GM12878 (cell line): Measurements from ENCODE around the gene ACTG1. TPM values are rescaled to one million over a fixed set of nuclear protein-coding genes. Genes with fewer than 3 reads are reported as not detected.

Source experiments
- ATAC-seq: fragments of 200-7000 bp; cut with Tn5 transposase; 3 replicates; pipeline ENCODE4 v1.9.1; 2020; ENCODE audit warnings: mild to moderate bottlenecking, moderate library complexity
- BruUV-seq: library from RNA; stranded (reverse); fragments of 400-500 nt; replicated peaks from 2 replicates; lab custom pipeline; 2021; lab: Mats Ljungman, UMichigan
- CTCF ChIA-PET: fragments of 300-600 bp; sonication (Branson Sonifier 250); formaldehyde crosslinking; extraction: SDS; loops from one replicate; lab custom pipeline; 2021; ENCODE audit warnings: inconsistent platforms; lab: Yijun Ruan, JAX
- POLR2A ChIA-PET: fragments of 350-600 bp; formaldehyde crosslinking; extraction: SDS; loops from one replicate; lab custom pipeline; 2021; ENCODE audit warnings: inconsistent platforms; lab: Charles Lee
- RAD21 ChIA-PET: fragments of 300-600 bp; sonication (Branson Sonifier 250); formaldehyde crosslinking; loops from one replicate; lab custom pipeline; 2023; ENCODE audit warnings: antibody characterized with exemption; ENCODE audit not compliant: unreplicated experiment; lab: Charles Lee
- SMC1A ChIA-PET: fragments of 300-600 bp; sonication (Branson Sonifier 250); formaldehyde crosslinking; loops from one replicate; lab custom pipeline; 2023; ENCODE audit not compliant: unreplicated experiment, uncharacterized antibody; lab: Charles Lee
- DNase-seq: peaks from one replicate; pipeline ENCODE4 v3.0.0-alpha.2; 2011; ENCODE audit warnings: low read depth, low spot score
- FAIRE-seq: peaks from 3 replicates; lab custom pipeline; 2011; peaks lifted over from hg19 to GRCh38; lab: Jason Lieb, UNC
- H2AFZ ChIP-seq: 2 replicates; pipeline ENCODE4 v1.6.0; 2011; ENCODE audit warnings: low read depth, low read length, control low read depth; ENCODE audit not compliant: control insufficient read depth
- H3K27ac ChIP-seq: 2 replicates; pipeline ENCODE4 v1.5.1; 2011; ENCODE audit warnings: control low read depth; ENCODE audit not compliant: control insufficient read depth, insufficient read depth
- H3K27me3 ChIP-seq, 2 experiments: replicated peaks in 1 of 2; 2 replicates each; pipeline versions ENCODE4 v1.6.0 to v1.6.1; 2011; ENCODE audit warnings: low read length in 1 of 2; ENCODE audit not compliant: control insufficient read depth in 2 of 2, insufficient read depth in 2 of 2
- H3K36me3 ChIP-seq, 2 experiments: 2 replicates each; pipeline ENCODE4 v1.5.1; 2011; ENCODE audit warnings: low read length in 1 of 2; ENCODE audit not compliant: control insufficient read depth in 2 of 2, insufficient read depth in 2 of 2
- H3K4me1 ChIP-seq: 2 replicates; pipeline ENCODE4 v1.6.1; 2011; ENCODE audit warnings: mild to moderate bottlenecking, low read length, moderate library complexity, mixed read lengths; ENCODE audit not compliant: control insufficient read depth, insufficient read depth
- H3K4me2 ChIP-seq: 2 replicates; pipeline ENCODE4 v1.6.0; 2011; ENCODE audit warnings: control low read depth; ENCODE audit not compliant: control insufficient read depth, insufficient read depth
- H3K4me3 ChIP-seq: fragments of 200-600 bp; sonication (generic); 2 replicates; pipeline ENCODE4 v1.5.1; 2016
- H3K79me2 ChIP-seq: 2 replicates; pipeline ENCODE4 v1.6.0; 2011; ENCODE audit warnings: low read length; ENCODE audit not compliant: control insufficient read depth, insufficient read depth
- H3K9ac ChIP-seq: 2 replicates; pipeline ENCODE4 v1.8.0; 2011; ENCODE audit warnings: low read length, control low read depth, mixed read lengths; ENCODE audit not compliant: control insufficient read depth, insufficient read depth
- H3K9me3 ChIP-seq: replicated peaks from 3 replicates; pipeline ENCODE4 v1.5.1; 2011; ENCODE audit warnings: mild to moderate bottlenecking, low read length; ENCODE audit not compliant: control insufficient read depth, insufficient read depth
- H4K20me1 ChIP-seq: 2 replicates; pipeline ENCODE4 v1.6.0; 2011; ENCODE audit not compliant: control insufficient read depth, insufficient read depth
- CHD1 ChIP-seq: IDR thresholded peaks from 2 replicates; pipeline ENCODE4 v1.6.1; 2012; ENCODE audit warnings: low read depth, low read length, improper control_type of control experiment
- FOXM1 ChIP-seq: IDR thresholded peaks from 2 replicates; pipeline ENCODE4 v1.6.1; 2012; ENCODE audit warnings: low read depth, mild to moderate bottlenecking, inconsistent platforms, low read length, moderate library complexity
- MXI1 ChIP-seq: fragments of 150-350 bp; IDR thresholded peaks from 2 replicates; pipeline ENCODE4 v1.6.1; 2011; ENCODE audit warnings: low read depth, mild to moderate bottlenecking, inconsistent platforms, low read length, improper control_type of control experiment
- NRF1 ChIP-seq: conservative IDR thresholded peaks from 2 replicates; pipeline ENCODE4 v1.6.1; 2011; ENCODE audit warnings: mild to moderate bottlenecking, low read depth, low read length, improper control_type of control experiment
- PBX3 ChIP-seq: IDR thresholded peaks from 2 replicates; pipeline ENCODE4 v1.6.1; 2011; ENCODE audit warnings: mild to moderate bottlenecking, low read depth, low read length, moderate library complexity; ENCODE audit not compliant: insufficient replicate concordance
- SMAD1 ChIP-seq: fragments of 450-650 bp; IDR thresholded peaks from 2 replicates; pipeline ENCODE4 v1.6.1; 2018; ENCODE audit warnings: mild to moderate bottlenecking, low read depth; ENCODE audit not compliant: partially characterized antibody
- STAT3 ChIP-seq: IDR thresholded peaks from 2 replicates; pipeline ENCODE4 v1.6.1; 2011; ENCODE audit warnings: low read depth, low read length, improper control_type of control experiment
- TCF3 ChIP-seq: IDR thresholded peaks from 2 replicates; pipeline ENCODE4 v1.6.1; 2012; ENCODE audit warnings: low read depth, mild to moderate bottlenecking, low read length, borderline replicate concordance; ENCODE audit not compliant: insufficient read depth
- ZNF207 ChIP-seq: fragments of 450-650 bp; IDR thresholded peaks from 2 replicates; pipeline ENCODE4 v1.6.1; 2014; ENCODE audit warnings: antibody characterized with exemption, mild to moderate bottlenecking, borderline replicate concordance
- ZNF687 ChIP-seq: fragments of 450-650 bp; IDR thresholded peaks from 2 replicates; pipeline ENCODE4 v1.6.1; 2017; ENCODE audit warnings: mild to moderate bottlenecking, moderate library complexity
- WGBS: methylation state at CpG from one replicate; pipeline ENCODE4 v1.1.6; 2016; ENCODE audit warnings: low lambda C conversion rate; ENCODE audit not compliant: insufficient replicate concordance, insufficient coverage; ENCODE audit errors: missing lambda C conversion rate; 5-methylcytosine and 5-hydroxymethylcytosine counted together
- in situ Hi-C: fragments of 300-500 bp; cut with MboI; formaldehyde crosslinking; loops from 9 replicates; pipeline ENCODE4 v1.14.3; 2018; ENCODE audit warnings: mixed read lengths
- intact Hi-C: fragments of 100-400 bp; cut with micrococcal nuclease; formaldehyde crosslinking; loops from one replicate; pipeline ENCODE4 v1.14.2; 2022; ENCODE audit not compliant: unreplicated experiment
- polyA plus RNA-seq, 11 experiments: library from polyadenylated mRNA; depleted of rRNA in 4 of 11; unstranded in 6 of 11; stranded (reverse) in 5 of 11; fragments of >200 nt; fragmentation: Nextera tagmentation in 4 of 11; fragmentation: Illumina TruSeq in 1 of 11; extraction: Ambion mirVana in 4 of 11; extraction: Trizol in 1 of 11; gene quantifications; 1 replicate in 1 of 11; 2 replicates in 10 of 11; pipeline versions ENCODE4 v1.2.1 to v1.2.3, GENCODE V29; 2011 to 2016; ENCODE audit warnings: inconsistent platforms in 2 of 11, missing spikeins in 2 of 11, low read depth in 1 of 11
- total RNA-seq, 4 experiments: library from RNA; depleted of rRNA in 3 of 4; stranded (reverse); fragments of >200 nt in 3 of 4; fragmentation: Illumina TruSeq in 1 of 4; extraction: Trizol in 1 of 4; gene quantifications; 2 replicates each; pipeline versions ENCODE4 v1.2.1 to v1.2.3, GENCODE V29; 2013 to 2021

The ACTG1 gene
- total and polyA plus RNA-seq, 10 of the 15 experiments (the other 5 are each of a cell fraction or from before 2014, with no cell fraction given): 810 to 6,105 (median 3,650) TPM

GRCh38 chr17:81492202-81492601, 20.4 kb downstream of the ACTG1 start:
- BruUV-seq: no TSS peak
- DNase-seq: no peak
- Histone ChIP-seq H3K79me2 (no peaks in the 10 kb centered on the region), H3K9me3 (no peaks in the 10 kb centered on the region; the same call in 2 of the 3 replicates), H4K20me1 (no peaks in the 10 kb centered on the region), H3K4me1 (no peaks in the 10 kb centered on the region), H3K4me3 (no peak overlapping the region), H3K27ac (no peak overlapping the region), H3K36me3 (no peaks in the 10 kb centered on the region), H3K9ac (no peak overlapping the region), H3K27me3 (peaks cover 5 to 7% of the 10 kb centered on the region in 2 experiments), H3K4me2 (no peak overlapping the region), H2AFZ (no peak overlapping the region)
- TF ChIP-seq MXI1: no peak
- TF ChIP-seq SMAD1: no peak
- TF ChIP-seq CHD1: no peak
- no peak for TF ChIP-seq NRF1
- TF ChIP-seq STAT3: no peak
- no peak for TF ChIP-seq FOXM1
- intact Hi-C loops (no loop called here), in situ Hi-C loops (loop anchor here (25.0 kb wide), 1 partner anchor 355 kb away; no protein-coding TSS in a partner anchor)
- FAIRE-seq: no peak
- POLR2A ChIA-PET: no interaction called here
- SMC1A ChIA-PET: interaction anchor here (0.6 kb wide), 1 partner anchor 63 kb away, joined by 3 read pairs; no protein-coding TSS in a partner anchor
- CTCF ChIA-PET: interaction anchor here (0.5 to 1.4 kb wide), 4 partner anchors 12 to 239 kb away, joined by 3 to 5 read pairs (median 3); no protein-coding TSS in a partner anchor
- no peak for ATAC-seq
- RAD21 ChIA-PET: no interaction called here
- WGBS: 30% methylated on average over 18 of the region's 18 CpGs

- no peak overlapping the region for H3K4me2 ChIP-seq
- RAD21 ChIA-PET: no interaction called here
- ATAC-seq (no peak), DNase-seq (no peak), FAIRE-seq (no peak)
- WGBS: 9% methylated on average over 4 of the region's 5 CpGs
- no TSS peak for BruUV-seq
- peaks cover 5 to 7% of the 10 kb centered on the region in 2 experiments for H3K27me3 ChIP-seq
- SMC1A ChIA-PET: interaction anchor here (0.6 kb wide), 1 partner anchor 64 kb away, joined by 3 read pairs; no protein-coding TSS in a partner anchor
- no peaks in the 10 kb centered on the region for H4K20me1 ChIP-seq
- no peak overlapping the region for H3K27ac ChIP-seq
- H3K9me3 ChIP-seq: no peaks in the 10 kb centered on the region; the same call in 2 of the 3 replicates
- no peaks in the 10 kb centered on the region for H3K36me3 ChIP-seq
- H3K4me1 ChIP-seq: no peaks in the 10 kb centered on the region
- H3K79me2 ChIP-seq: no peaks in the 10 kb centered on the region
- no peak overlapping the region for H2AFZ ChIP-seq
- POLR2A ChIA-PET: no interaction called here
- intact Hi-C loops (no loop called here), in situ Hi-C loops (loop anchor here (25.0 kb wide), 1 partner anchor 354 kb away; no protein-coding TSS in a partner anchor)
- H3K4me3 ChIP-seq: no peak overlapping the region
- CTCF ChIA-PET: interaction anchor here (0.5 to 0.9 kb wide), 3 partner anchors 12 to 196 kb away, joined by 3 to 5 read pairs (median 3); no protein-coding TSS in a partner anchor
- H3K9ac ChIP-seq: no peak overlapping the region
- TF ChIP-seq PBX3 (no peak), TCF3 (no peak), ZNF207 (no peak), ZNF687 (no peak)
Measured at GRCh38 chr17:81491761-81492160, 20.8 kb downstream of the ACTG1 start.
